ENCODE data around the gene CNTNAP5. TPM values are rescaled to one million over a fixed set of nuclear protein-coding genes. Genes with fewer than 3 reads are reported as not detected.

CNTNAP5 gene
- total and polyA plus RNA-seq, 2 of the 4 experiments (the other 2 are of a cell fraction): not detected

GRCh38 chr2:124316133-124316532 is 291.0 kb downstream of the CNTNAP5 start:
- dilution Hi-C loops (cut with HindIII; ENCODE audit: low sequenced_read_pairs, unreplicated experiment): no loop called here
- no peak overlapping the region for H3K14ac ChIP-seq (replicated peaks; ENCODE audit: low read depth, low read length)
- no peaks in the 10 kb centered on the region for H4K20me1 ChIP-seq (ENCODE audit: insufficient read depth, low read length)
- no peak overlapping the region for H3K56ac ChIP-seq (ENCODE audit: extremely low read depth, insufficient read depth, low read length)
- H4K8ac ChIP-seq (ENCODE audit: low read depth in 2 of 2, low read length in 2 of 2): no peak overlapping the region
- no peak for TF ChIP-seq NFE2L2 (IDR thresholded peaks at IDR 0.05; ENCODE audit: low read depth, low read length)
- no peak for TF ChIP-seq RAD21 (IDR thresholded peaks at IDR 0.05; ENCODE audit: low read length)
- no peak for TF ChIP-seq MAZ (IDR thresholded peaks at IDR 0.05; ENCODE audit: borderline replicate concordance, low read depth, low read length)
- TF ChIP-seq, protein P1, sequence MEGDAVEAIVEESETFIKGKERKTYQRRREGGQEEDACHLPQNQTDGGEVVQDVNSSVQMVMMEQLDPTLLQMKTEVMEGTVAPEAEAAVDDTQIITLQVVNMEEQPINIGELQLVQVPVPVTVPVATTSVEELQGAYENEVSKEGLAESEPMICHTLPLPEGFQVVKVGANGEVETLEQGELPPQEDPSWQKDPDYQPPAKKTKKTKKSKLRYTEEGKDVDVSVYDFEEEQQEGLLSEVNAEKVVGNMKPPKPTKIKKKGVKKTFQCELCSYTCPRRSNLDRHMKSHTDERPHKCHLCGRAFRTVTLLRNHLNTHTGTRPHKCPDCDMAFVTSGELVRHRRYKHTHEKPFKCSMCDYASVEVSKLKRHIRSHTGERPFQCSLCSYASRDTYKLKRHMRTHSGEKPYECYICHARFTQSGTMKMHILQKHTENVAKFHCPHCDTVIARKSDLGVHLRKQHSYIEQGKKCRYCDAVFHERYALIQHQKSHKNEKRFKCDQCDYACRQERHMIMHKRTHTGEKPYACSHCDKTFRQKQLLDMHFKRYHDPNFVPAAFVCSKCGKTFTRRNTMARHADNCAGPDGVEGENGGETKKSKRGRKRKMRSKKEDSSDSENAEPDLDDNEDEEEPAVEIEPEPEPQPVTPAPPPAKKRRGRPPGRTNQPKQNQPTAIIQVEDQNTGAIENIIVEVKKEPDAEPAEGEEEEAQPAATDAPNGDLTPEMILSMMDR (conservative IDR thresholded peaks at IDR 0.05; ENCODE audit: low read depth, low read length): no peak
- no peak for TF ChIP-seq FOS (IDR thresholded peaks at IDR 0.05; ENCODE audit: low read depth, low read length)
- no peak for TF ChIP-seq CHD1 (IDR thresholded peaks at IDR 0.05; ENCODE audit: low read depth, low read length)
- BruUV-seq (replicated peaks): no TSS peak
- no peak overlapping the region for H3K27ac ChIP-seq (ENCODE audit: insufficient read depth, low read length)
- H3K9ac ChIP-seq (ENCODE audit: low read depth, low read length): no peak overlapping the region
- intact Hi-C loops (cut with micrococcal nuclease): no loop called here
- no peaks in the 10 kb centered on the region for H3K79me1 ChIP-seq (ENCODE audit: low read depth in 1 of 2, low read length in 2 of 2)
- H3K4me1 ChIP-seq (ENCODE audit: control insufficient read depth, insufficient read depth, low read length): no peaks in the 10 kb centered on the region
- no peak overlapping the region for H2AK5ac ChIP-seq (ENCODE audit: low read depth, low read length)
- H3K27me3 ChIP-seq (ENCODE audit: control insufficient read depth, insufficient read depth, low read length): no peaks in the 10 kb centered on the region
- H2AFZ ChIP-seq (replicated peaks; ENCODE audit: low read length, poor library complexity): no peak overlapping the region
- no peak overlapping the region for H3K4ac ChIP-seq (ENCODE audit: low read depth, low read length)
- POLR2A ChIA-PET (ENCODE audit: unreplicated experiment): no interaction called here
- DNase-seq (no peak), ATAC-seq (ENCODE audit: low read depth) (no peak)
- H3K18ac ChIP-seq (ENCODE audit: low read depth, low read length): no peak overlapping the region
- H3K4me2 ChIP-seq (ENCODE audit: low read depth, low read length): no peak overlapping the region
- H2BK5ac ChIP-seq (ENCODE audit: low read depth, low read length, poor library complexity, severe bottlenecking): no peak overlapping the region
- no peak overlapping the region for H3K4me3 ChIP-seq (ENCODE audit: insufficient read depth, low read depth, low read length)
- H4K91ac ChIP-seq (ENCODE audit: insufficient read depth, low read depth, low read length): no peak overlapping the region
- no peak overlapping the region for H4K5ac ChIP-seq (ENCODE audit: low read depth, low read length)
- H3K9me1 ChIP-seq (ENCODE audit: insufficient read depth, low read length): no peaks in the 10 kb centered on the region
- H2AK9ac ChIP-seq (replicated peaks; ENCODE audit: low read depth, low read length, poor library complexity): no peak overlapping the region
- H2BK120ac ChIP-seq (ENCODE audit: low read depth, low read length): no peak overlapping the region
- H3K36me3 ChIP-seq (ENCODE audit: control insufficient read depth, insufficient read depth, low read length): no peaks in the 10 kb centered on the region
- H2BK20ac ChIP-seq (ENCODE audit: low read depth, low read length): no peak overlapping the region
- CTCF ChIA-PET: no interaction called here
- no CpG with 5 or more reads among the region's 3 CpGs for WGBS, 2 experiments (ENCODE audit: extremely low coverage in 2 of 2, insufficient read length in 1 of 2)
- no peak overlapping the region for H2BK15ac ChIP-seq (ENCODE audit: low read depth, low read length)
- in situ Hi-C loops (cut with MboI; ENCODE audit: low sequenced_read_pairs): no loop called here
- H3K23ac ChIP-seq (ENCODE audit: low read depth, low read length): no peak overlapping the region
- 0 out of 2 replicates have a peak, but pooled peaks cover 10% of the 10 kb centered on the region for H3K9me3 ChIP-seq (ENCODE audit: control insufficient read depth, insufficient read depth, low read length)

Measured in IMR-90 (cell line).